Activated T-cell treated with anti-CD3 and anti-CD28 coated beads for 1 hour (primary cell): ENCODE results near the gene ILKAP.

Experiments used
- DNase-seq: peaks from one replicate; pipeline ENCODE4 v3.0.0-alpha.2; 2020; ENCODE audit warnings: low read depth

ILKAP gene

GRCh38 chr2:238237431-238238135 is 34.1 kb upstream of the ILKAP start:
- no peak for DNase-seq

GRCh38 chr2:238236571-238236970 is 33.1 kb upstream of the ILKAP start:
- no peak for DNase-seq

GRCh38 chr2:238235856-238236255 is 32.4 kb upstream of the ILKAP start:
- DNase-seq: no peak

- no peak for DNase-seq
These were observed 31.8 kb upstream of the ILKAP start for GRCh38 chr2:238235331-238235732.

GRCh38 chr2:238233625-238234024 is 30.1 kb upstream of the ILKAP start:
- no peak for DNase-seq

- DNase-seq: no peak
These were observed 28.3 kb upstream of the ILKAP start for GRCh38 chr2:238231809-238232208.

- DNase-seq: peak; percentile 69
These were observed 27.8 kb upstream of the ILKAP start for GRCh38 chr2:238231251-238231793.

GRCh38 chr2:238230699-238231098 is 27.2 kb upstream of the ILKAP start:
- DNase-seq: no peak

- no peak for DNase-seq
These were observed 25.2 kb upstream of the ILKAP start for GRCh38 chr2:238228700-238229099.

- no peak for DNase-seq
These were observed 24.1 kb upstream of the ILKAP start for GRCh38 chr2:238227587-238228032.

GRCh38 chr2:238226698-238227586 is 23.4 kb upstream of the ILKAP start:
- no peak for DNase-seq

GRCh38 chr2:238225911-238226697 is 22.6 kb upstream of the ILKAP start:
- DNase-seq: no peak

- no peak for DNase-seq
These were observed 21.6 kb upstream of the ILKAP start for GRCh38 chr2:238225121-238225520.

GRCh38 chr2:238224356-238225035 is 21.0 kb upstream of the ILKAP start:
- DNase-seq: no peak

- no peak for DNase-seq
These were observed 17.5 kb upstream of the ILKAP start for GRCh38 chr2:238220892-238221521.

- no peak for DNase-seq
These were observed 16.9 kb upstream of the ILKAP start for GRCh38 chr2:238220274-238220891.

GRCh38 chr2:238216651-238217184 is 13.2 kb upstream of the ILKAP start:
- DNase-seq: no peak

GRCh38 chr2:238207006-238207405 is 3.5 kb upstream of the ILKAP start:
- DNase-seq: no peak

GRCh38 chr2:238203973-238204683 is 633 bp upstream of the ILKAP start:
- DNase-seq: no peak
